Ovary (tissue), 9 donors: ENCODE measurements around the gene HSPA9. TPM values are rescaled to one million over a fixed set of nuclear protein-coding genes. Genes with fewer than 3 reads are reported as not detected.

Source experiments
- DNase-seq, 5 donors: peaks; one replicate each; pipeline ENCODE4 v3.0.0-alpha.2; 2019 to 2020
- H3K27ac ChIP-seq, 2 donors: fragments of 200-600 bp; one replicate each; pipeline versions ENCODE4 v1.5.1 to v1.8.0; 2019 to 2022
- H3K27me3 ChIP-seq: fragments of 200-600 bp; one replicate; pipeline ENCODE4 v1.8.0; 2022
- H3K36me3 ChIP-seq: fragments of 200-600 bp; sonication (generic); one replicate; pipeline ENCODE4 v1.5.1; 2019
- H3K4me1 ChIP-seq: one replicate; pipeline ENCODE4 v1.8.1; 2013; ENCODE audit warnings: mild to moderate bottlenecking, moderate library complexity; ENCODE audit not compliant: insufficient read depth
- H3K4me3 ChIP-seq: fragments of 200-600 bp; sonication (generic); one replicate; pipeline ENCODE4 v1.5.1; 2017
- H3K9me3 ChIP-seq, 2 donors: fragments of 200-600 bp in 1 of 2; sonication (generic) in 1 of 2; one replicate each; pipeline versions ENCODE4 v1.5.1 to v1.8.1; 2013 to 2019; ENCODE audit warnings: mild to moderate bottlenecking in 1 of 2, moderate library complexity in 1 of 2
- EP300 ChIP-seq: sonication (generic); formaldehyde crosslinking; IDR thresholded peaks from one replicate; pipeline ENCODE4 v1.6.1; 2017; ENCODE audit warnings: antibody characterized with exemption
- POLR2A ChIP-seq: fragments of 450-650 bp; IDR thresholded peaks from one replicate; pipeline ENCODE4 v1.6.1; 2017; ENCODE audit warnings: antibody characterized with exemption, mild to moderate bottlenecking, moderate library complexity
- WGBS, 3 donors: extraction: QIAGEN DNeasy Blood & Tissue Kit in 1 of 3; methylation state at CpG; one replicate each; pipeline versions ENCODE4 v1.1.5 to v1.1.7; 2013 to 2017; 5-methylcytosine and 5-hydroxymethylcytosine counted together
- intact Hi-C, 4 donors: fragments of 100-400 bp; cut with DNase I; formaldehyde crosslinking; loops; one replicate each; pipeline versions ENCODE4 v1.11.0 to v1.15.1; 2022 to 2023
- polyA plus RNA-seq, 2 donors: library from polyadenylated mRNA; stranded (reverse); fragments of 200-250 nt in 1 of 2; fragments of 350-450 nt in 1 of 2; fragmentation: Illumina TruSeq in 1 of 2; extraction: RNeasy Lipid Tissue Mini Kit (QIAGEN cat#74804) in 1 of 2; gene quantifications; one replicate each; pipeline ENCODE4 v1.2.3, GENCODE V29; 2013 to 2014
- total RNA-seq, 7 donors: library from RNA; depleted of rRNA in 2 of 7; stranded (reverse); fragments of >200 nt in 2 of 7; fragmentation: NEBNext Ultra II Directional in 3 of 7; extraction: Animal tissue kit (Norgen Biotek cat#: 25700) in 3 of 7; gene quantifications; one replicate each; pipeline versions ENCODE4 v1.1.0 to v1.2.4, GENCODE V29; 2016 to 2023
- TF ChIP-seq, protein P1 (sequence below), 3 donors: fragments of 450-650 bp in 2 of 3; fragments of 200-600 bp in 1 of 3; IDR thresholded peaks; one replicate each; pipeline versions ENCODE4 v1.5.1 to v1.8.0; 2016 to 2022; ENCODE audit warnings: antibody characterized with exemption in 3 of 3, mild to moderate bottlenecking in 1 of 3
- donor health status: DM: no; HTN: no; CAD: no; lungs with moderate emphysema.
- donor health status: DM: no; HTN: no; CAD: no.
- donor health status: Bipolar disorder and iron deficiency.
- donor health status: DM: yes; HTN: yes; CAD: no.
- donor health status: DM: no; HTN: no; CAD: no.
- donor health status: DM: yes; HTN: yes; CAD: no.

The HSPA9 gene
- total and polyA plus RNA-seq, 9 donors, result 85.4 to 340 (median 180) TPM

DNA sequence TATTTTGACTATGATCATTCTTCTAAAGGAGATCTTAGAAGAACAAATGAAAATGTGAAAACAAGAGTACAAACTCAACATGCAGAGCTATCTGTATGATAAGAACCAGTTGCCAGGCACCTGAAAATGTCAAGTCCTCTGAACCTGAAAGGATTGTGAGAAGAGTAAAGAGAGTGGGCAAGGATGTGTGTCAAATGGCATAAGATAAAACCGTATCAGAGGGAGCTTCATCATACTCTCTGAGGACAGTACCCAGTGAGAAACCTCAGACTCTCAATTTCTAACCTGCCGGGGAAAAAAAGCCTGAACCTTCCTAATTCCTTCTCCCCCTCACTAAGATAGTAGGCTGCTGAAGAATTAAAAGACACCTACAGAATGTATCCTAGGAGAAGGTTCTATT lies 39.0 kb downstream of the HSPA9 start:
- no peaks in the 10 kb centered on the region for H3K9me3 ChIP-seq
- H3K27me3 ChIP-seq, result no peaks in the 10 kb centered on the region
- peaks cover 5% of the 10 kb centered on the region for H3K4me1 ChIP-seq
- H3K36me3 ChIP-seq, result no peaks in the 10 kb centered on the region
- no peak for DNase-seq
- intact Hi-C loops, result no loop called here
- H3K4me3 ChIP-seq, result no peak overlapping the region
- 33 to 54% (median 39%) methylated on average over 2 of the region's 2 CpGs for WGBS, 3 donors
- TF ChIP-seq EP300 (no peak), POLR2A (no peak)
- TF ChIP-seq, protein P1, sequence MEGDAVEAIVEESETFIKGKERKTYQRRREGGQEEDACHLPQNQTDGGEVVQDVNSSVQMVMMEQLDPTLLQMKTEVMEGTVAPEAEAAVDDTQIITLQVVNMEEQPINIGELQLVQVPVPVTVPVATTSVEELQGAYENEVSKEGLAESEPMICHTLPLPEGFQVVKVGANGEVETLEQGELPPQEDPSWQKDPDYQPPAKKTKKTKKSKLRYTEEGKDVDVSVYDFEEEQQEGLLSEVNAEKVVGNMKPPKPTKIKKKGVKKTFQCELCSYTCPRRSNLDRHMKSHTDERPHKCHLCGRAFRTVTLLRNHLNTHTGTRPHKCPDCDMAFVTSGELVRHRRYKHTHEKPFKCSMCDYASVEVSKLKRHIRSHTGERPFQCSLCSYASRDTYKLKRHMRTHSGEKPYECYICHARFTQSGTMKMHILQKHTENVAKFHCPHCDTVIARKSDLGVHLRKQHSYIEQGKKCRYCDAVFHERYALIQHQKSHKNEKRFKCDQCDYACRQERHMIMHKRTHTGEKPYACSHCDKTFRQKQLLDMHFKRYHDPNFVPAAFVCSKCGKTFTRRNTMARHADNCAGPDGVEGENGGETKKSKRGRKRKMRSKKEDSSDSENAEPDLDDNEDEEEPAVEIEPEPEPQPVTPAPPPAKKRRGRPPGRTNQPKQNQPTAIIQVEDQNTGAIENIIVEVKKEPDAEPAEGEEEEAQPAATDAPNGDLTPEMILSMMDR (IDR thresholded peaks at IDR 0.05), result no peak
- H3K27ac ChIP-seq, result no peak overlapping the region

DNA sequence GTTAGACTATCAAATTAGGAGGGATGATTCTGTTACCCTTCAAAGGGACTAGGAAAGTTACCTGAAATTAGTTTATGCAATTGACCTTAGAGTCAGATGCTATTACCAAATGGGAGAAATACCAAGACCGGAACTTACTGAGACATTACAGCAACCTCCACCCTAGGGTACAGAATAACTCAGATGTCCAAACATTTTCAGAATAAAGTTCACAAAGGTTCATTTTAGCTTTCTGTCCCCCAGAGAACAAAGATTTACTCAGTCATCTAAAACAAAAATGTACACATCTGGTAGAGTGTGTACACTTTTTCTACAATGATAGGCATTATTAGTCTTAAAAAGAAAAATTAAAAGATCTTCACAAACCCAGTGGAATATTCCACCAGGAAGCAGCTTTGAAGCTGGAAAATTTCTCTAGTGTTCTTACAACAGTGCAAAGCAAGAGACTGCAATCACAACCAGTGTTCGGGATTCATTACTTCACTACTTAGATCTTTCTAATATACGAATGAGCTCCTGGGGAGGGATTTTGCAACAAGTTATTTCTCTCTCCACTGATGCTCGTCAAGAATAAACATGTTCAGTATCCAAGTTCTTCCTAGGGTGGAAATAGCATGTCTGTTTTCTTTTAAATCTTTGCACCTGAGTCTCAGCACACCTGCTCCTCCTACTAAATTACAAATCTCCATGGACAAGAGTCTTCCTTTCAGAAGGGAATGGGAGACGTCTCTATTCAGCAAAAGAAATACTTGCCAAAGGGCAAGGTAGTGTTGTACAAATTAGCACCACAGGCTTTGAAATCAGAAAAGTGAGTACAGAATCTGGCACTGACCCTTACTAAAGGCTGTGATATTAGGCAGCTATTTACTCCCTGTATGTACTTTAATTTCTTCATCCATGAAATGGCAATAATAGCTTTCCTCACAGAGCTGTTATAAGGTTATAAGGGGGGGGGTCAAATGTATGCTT lies 40.9 kb downstream of the HSPA9 start:
- no peak for DNase-seq
- H3K27ac ChIP-seq, result no peak overlapping the region
- TF ChIP-seq, protein P1 (IDR thresholded peaks at IDR 0.05), result no peak
- no peak for TF ChIP-seq POLR2A
- no peak for TF ChIP-seq EP300
- no peaks in the 10 kb centered on the region for H3K36me3 ChIP-seq
- H3K27me3 ChIP-seq, result no peaks in the 10 kb centered on the region
- H3K4me1 ChIP-seq, result peaks cover 2% of the 10 kb centered on the region
- no peaks in the 10 kb centered on the region for H3K9me3 ChIP-seq
- intact Hi-C loops, result no loop called here
- H3K4me3 ChIP-seq, result no peak overlapping the region
- 81 to 86% (median 84%) methylated on average over 5 of the region's 5 CpGs for WGBS, 3 donors

DNA sequence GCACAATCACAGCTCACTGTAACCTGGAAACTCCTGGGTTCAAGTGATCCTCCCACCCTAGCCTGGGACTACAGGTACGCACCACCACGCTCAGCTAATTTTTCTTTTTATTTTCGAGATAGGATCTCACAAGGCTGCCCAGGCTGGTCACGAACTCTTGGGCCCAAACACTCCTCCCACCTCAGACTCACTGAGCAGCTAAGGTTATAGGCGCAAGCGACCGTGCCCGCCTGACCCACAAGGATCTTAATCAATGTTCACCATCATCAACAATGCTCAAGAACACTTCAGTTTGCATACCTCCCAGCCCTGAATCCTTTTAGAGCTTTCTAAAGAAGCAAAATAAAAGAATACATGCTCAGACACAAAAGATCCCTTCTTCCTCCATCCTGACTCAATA lies 45.4 kb downstream of the HSPA9 start:
- H3K36me3 ChIP-seq, result no peaks in the 10 kb centered on the region
- no peak for DNase-seq
- H3K27me3 ChIP-seq, result no peaks in the 10 kb centered on the region
- H3K4me1 ChIP-seq, result no peaks in the 10 kb centered on the region
- no peak overlapping the region for H3K27ac ChIP-seq
- 93 to 95% (median 94%) methylated on average over 8 of the region's 8 CpGs for WGBS, 3 donors
- TF ChIP-seq EP300 (no peak), POLR2A (no peak)
- TF ChIP-seq, protein P1 (IDR thresholded peaks at IDR 0.05), result no peak
- H3K4me3 ChIP-seq, result no peak overlapping the region
- intact Hi-C loops, result no loop called here
- H3K9me3 ChIP-seq, result no peaks in the 10 kb centered on the region

DNA sequence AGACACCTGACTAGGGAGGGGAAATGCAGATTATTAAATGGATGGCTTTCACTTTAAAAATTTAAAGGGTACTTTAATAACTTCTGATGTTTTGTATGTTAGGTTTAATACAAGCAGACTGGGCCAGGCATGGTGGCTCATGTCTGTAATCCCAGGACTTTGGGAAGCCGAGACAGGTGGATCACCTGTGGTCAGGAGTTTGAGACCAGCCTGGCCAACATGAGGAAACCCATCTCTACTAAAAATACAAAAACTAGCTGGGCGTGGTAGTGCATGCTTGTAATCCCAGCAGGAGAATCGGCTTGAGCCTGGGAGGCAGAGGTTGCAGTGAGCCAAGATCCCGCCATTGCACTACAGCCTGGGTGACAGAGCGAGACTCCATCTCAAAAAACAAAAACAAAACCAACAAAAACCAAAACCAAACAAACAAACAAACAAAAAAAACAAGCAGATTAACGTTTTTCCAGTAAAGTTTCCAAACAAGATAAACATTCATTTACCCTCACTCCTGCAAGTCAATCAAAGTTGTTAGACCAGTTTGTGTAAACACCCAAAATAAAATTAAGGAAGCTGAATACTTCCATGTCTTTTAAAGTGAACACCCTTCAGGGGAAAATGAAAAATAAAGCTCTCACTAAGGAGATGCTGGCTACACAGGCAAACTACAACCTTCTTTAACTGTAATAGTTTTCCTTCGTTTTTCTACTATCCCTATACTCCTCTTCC lies 46.3 kb downstream of the HSPA9 start:
- Histone ChIP-seq H3K4me1 (no peaks in the 10 kb centered on the region), H3K4me3 (no peak overlapping the region), H3K27ac (no peak overlapping the region), H3K36me3 (no peaks in the 10 kb centered on the region), H3K9me3 (no peaks in the 10 kb centered on the region), H3K27me3 (no peaks in the 10 kb centered on the region)
- no peak for TF ChIP-seq POLR2A
- WGBS, 3 donors, result 76 to 85% (median 77%) methylated on average over 7 of the region's 7 CpGs
- DNase-seq, result no peak
- intact Hi-C loops, result no loop called here
